Neural crest cell (in vitro differentiated cells): Measurements from ENCODE around the gene LRRC10B. TPM values are rescaled to one million over a fixed set of nuclear protein-coding genes. Genes with fewer than 3 reads are reported as not detected.

ENCODE experiments used
- DNase-seq: peaks from one replicate; pipeline ENCODE4 v3.0.0; 2021; ENCODE audit warnings: low read depth, mixed read lengths, low spot score
- H3K27ac Mint-ChIP-seq: one replicate; pipeline ENCODE4 v1.8.0; 2021; ENCODE audit warnings: mild to moderate bottlenecking, mixed read lengths; ENCODE audit not compliant: unreplicated experiment
- H3K27me3 Mint-ChIP-seq: 2 replicates; pipeline ENCODE4 v1.8.0; 2021; ENCODE audit warnings: low read depth, mild to moderate bottlenecking, mixed read lengths
- H3K36me3 Mint-ChIP-seq: 2 replicates; pipeline ENCODE4 v1.8.0; 2021; ENCODE audit warnings: low read depth, mild to moderate bottlenecking, mixed read lengths
- H3K4me1 Mint-ChIP-seq: 2 replicates; pipeline ENCODE4 v1.8.0; 2021; ENCODE audit warnings: mixed read lengths
- H3K4me3 Mint-ChIP-seq: one replicate; pipeline ENCODE4 v1.8.0; 2021; ENCODE audit warnings: mild to moderate bottlenecking, mixed read lengths
- H3K9me3 Mint-ChIP-seq: 2 replicates; pipeline ENCODE4 v1.8.0; 2021; ENCODE audit warnings: mixed read lengths
- CTCF ChIP-seq: fragments of 200-600 bp; sonication (generic); conservative IDR thresholded peaks from 2 replicates; pipeline ENCODE4 v1.5.0; 2021; ENCODE audit warnings: antibody characterized with exemption, mild to moderate bottlenecking
- microRNA-seq: library from miRNA; unstranded; fragments of <30 nt; microRNA quantifications from one replicate; pipeline ENCODE4, GENCODE V29; 2020
- total RNA-seq: library from RNA; stranded (reverse); gene quantifications from 2 replicates; pipeline ENCODE4 v1.2.1, GENCODE V29; 2021

The LRRC10B gene
- total RNA-seq, 1 donor from 2014 or later, result 2.9 TPM

DNA sequence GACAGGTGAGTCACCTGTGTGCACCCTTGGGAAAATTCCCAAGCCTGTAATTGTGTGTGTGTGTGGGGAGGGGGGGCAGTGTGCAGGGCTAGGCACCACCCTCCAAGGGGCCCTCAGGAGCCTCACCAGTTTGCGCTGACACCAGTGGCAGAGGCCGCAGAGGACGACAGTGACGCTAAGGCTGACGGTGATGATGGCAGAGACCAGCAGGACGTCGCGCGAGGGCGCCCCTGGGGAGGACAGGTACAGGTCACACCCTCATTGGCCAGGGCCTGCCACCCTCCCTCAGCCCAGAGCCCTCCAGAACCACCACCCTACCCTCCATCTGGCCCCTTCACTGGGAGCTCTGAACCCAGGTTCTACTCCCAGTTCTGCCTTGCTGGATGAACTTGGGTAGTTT is 47.4 kb downstream of the LRRC10B start:
- peaks cover 85% of the 10 kb centered on the region for H3K27me3 Mint-ChIP-seq
- H3K4me1 Mint-ChIP-seq, result peaks cover 10% of the 10 kb centered on the region
- H3K27ac Mint-ChIP-seq, result no peak overlapping the region
- H3K9me3 Mint-ChIP-seq, result no peaks in the 10 kb centered on the region
- TF ChIP-seq CTCF, result no peak
- no peak for DNase-seq
- H3K36me3 Mint-ChIP-seq, result no peaks in the 10 kb centered on the region
- no peak overlapping the region for H3K4me3 Mint-ChIP-seq

GRCh38 chr11:61556621-61557020 is 48.1 kb downstream of the LRRC10B start:
- Mint-ChIP-seq H3K9me3 (no peaks in the 10 kb centered on the region), H3K4me3 (no peak overlapping the region), H3K27ac (no peak overlapping the region), H3K36me3 (no peaks in the 10 kb centered on the region), H3K4me1 (peaks cover 10% of the 10 kb centered on the region), H3K27me3 (peaks cover 89% of the 10 kb centered on the region)
- DNase-seq, result no peak
- TF ChIP-seq CTCF, result no peak

Small RNAs within 50 kb of the gene (microRNA-seq; reads per million reads assigned to microRNA genes)
- not detected for gene MIR4488

Other genes starting within 250 kb of the LRRC10B start
- gene VWCE, start 213.4 kb upstream of the LRRC10B start, total RNA-seq, result 42.0 and 42.1 TPM in 2 replicates
- 315 and 329 TPM in 2 replicates for gene DDB1, start 175.6 kb upstream of the LRRC10B start, total RNA-seq
- 46.9 and 53.9 TPM in 2 replicates for gene TKFC, start 175.5 kb upstream of the LRRC10B start, total RNA-seq
- gene CYB561A3, start 146.9 kb upstream of the LRRC10B start, total RNA-seq, result 28.1 and 28.9 TPM in 2 replicates
- gene TMEM138, start 146.4 kb upstream of the LRRC10B start, total RNA-seq, result 47.8 and 52.6 TPM in 2 replicates
- gene TMEM216, start 116.2 kb upstream of the LRRC10B start, total RNA-seq, result 23.5 and 23.9 TPM in 2 replicates
- gene CPSF7, start 78.8 kb upstream of the LRRC10B start, total RNA-seq, result 144 and 150 TPM in 2 replicates
- gene SDHAF2, start 78.6 kb upstream of the LRRC10B start, total RNA-seq, result 33.8 and 35.0 TPM in 2 replicates
- 3.8 and 4.1 TPM in 2 replicates for gene SYT7, start 72.3 kb downstream of the LRRC10B start, total RNA-seq
- 19.7 and 21.0 TPM in 2 replicates for gene DAGLA, start 171.6 kb downstream of the LRRC10B start, total RNA-seq
- gene MYRF, start 243.9 kb downstream of the LRRC10B start, total RNA-seq, result 3.5 and 3.9 TPM in 2 replicates